ENCODE results near the gene ACTL6A. TPM values are rescaled to one million over a fixed set of nuclear protein-coding genes. Genes with fewer than 3 reads are reported as not detected.

Gene ACTL6A
- 47.1 and 74.3 TPM in 2 replicates for total RNA-seq

DNA sequence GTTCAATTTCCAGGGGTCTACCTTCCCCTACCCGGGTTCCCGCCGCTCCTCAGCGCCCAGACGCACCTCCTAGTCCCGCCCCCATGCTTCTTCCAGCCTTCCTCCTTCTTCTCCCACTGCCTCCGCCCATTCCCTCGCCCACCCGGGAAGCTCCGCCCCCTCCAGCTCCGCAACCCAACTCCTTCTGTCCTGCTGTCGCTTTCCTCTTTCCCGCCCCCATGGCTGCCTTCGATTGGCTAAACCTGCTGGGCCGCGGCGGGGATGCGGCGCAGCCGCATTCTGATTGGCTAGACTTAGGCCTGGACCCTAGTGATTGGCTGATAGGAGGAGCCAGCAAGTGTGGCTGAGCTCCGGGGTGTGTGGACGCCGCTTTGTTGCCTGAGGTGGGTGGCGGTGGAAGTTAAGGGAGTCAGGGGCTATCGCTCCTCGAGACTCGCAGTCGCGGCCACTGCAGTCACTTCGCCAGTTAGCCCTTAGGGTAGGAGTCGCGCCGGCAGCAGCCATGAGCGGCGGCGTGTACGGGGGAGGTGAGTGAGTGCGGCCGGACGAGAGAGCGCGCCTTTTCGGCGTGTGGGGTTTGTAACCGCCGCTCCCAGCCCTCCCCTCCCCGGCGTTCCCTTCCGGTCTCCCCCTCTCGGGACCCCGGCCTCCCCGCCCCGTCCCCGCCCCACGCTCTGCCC is at the start of gene ACTL6A:
Gene ACTL6A (plus strand): TSS at position 336 of the 680 bp plus-strand sequence. CDS start 167 bp downstream, at position 503.

GRCh38 chr3:179604321-179605078 is 41.8 kb downstream of the ACTL6A start, which contains the start of the genes MRPL47 and NDUFB5:
Gene MRPL47, minus strand, starts transcription at chr3:179604638. Its CDS starts 14 bp downstream, at chr3:179604624.
Gene NDUFB5, plus strand, starts transcription at chr3:179604794. Its CDS starts 22 bp downstream, at chr3:179604816.

Other genes with a start within 250 kb of the ACTL6A start
- 21.9 and 41.2 TPM in 2 replicates for gene ZNF639, start 239.9 kb upstream of the ACTL6A start, total RNA-seq
- 30.6 and 51.2 TPM in 2 replicates for gene MFN1, start 215.2 kb upstream of the ACTL6A start, total RNA-seq
- gene GNB4, start 111.5 kb upstream of the ACTL6A start, total RNA-seq = 35.1 and 74.1 TPM in 2 replicates
- 21.9 and 25.1 TPM in 2 replicates for gene MRPL47, start 41.7 kb downstream of the ACTL6A start, total RNA-seq
- gene NDUFB5, start 41.9 kb downstream of the ACTL6A start, total RNA-seq = 107 and 120 TPM in 2 replicates
- 9.1 and 21.5 TPM in 2 replicates for gene USP13, start 90.1 kb downstream of the ACTL6A start, total RNA-seq